ENCODE data around the gene LIMK1. TPM values are rescaled to one million over a fixed set of nuclear protein-coding genes. Genes with fewer than 3 reads are reported as not detected.
A peak's percentile ranks its signal among the peaks of the same experiment; 100 is the strongest.
"Not testable (repeated sequence)": the region's sequence is repeated elsewhere in the genome, so short reads cannot be mapped to it uniquely, and the experiment has no call there.

LIMK1 gene
- total RNA-seq, 1 donor from 2014 or later, result 53.1 TPM

DNA sequence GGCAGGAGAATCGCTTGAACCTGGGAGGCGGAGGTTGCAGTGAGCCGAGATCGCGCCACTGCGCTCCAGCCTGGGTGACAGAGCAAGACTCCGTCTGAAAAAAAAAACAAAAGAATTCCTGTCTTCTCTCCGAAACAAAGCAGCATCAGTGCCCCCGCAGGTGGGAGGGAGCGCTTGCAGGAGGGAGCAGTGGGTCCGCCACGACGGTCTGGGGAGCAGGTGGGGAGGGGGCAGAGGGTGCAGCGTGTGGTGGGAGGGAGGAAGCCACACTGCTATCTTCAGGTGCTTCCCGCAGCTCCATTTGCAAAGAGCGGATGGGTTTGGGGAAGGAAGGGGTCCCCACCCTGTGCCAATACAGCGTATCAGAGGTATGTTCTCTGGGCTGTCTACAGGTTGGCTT, 31.7 kb downstream of the LIMK1 start:
- Histone ChIP-seq H3K27me3 (no peaks in the 10 kb centered on the region), H3K4me1 (no peaks in the 10 kb centered on the region), H3K27ac (no peak overlapping the region), H3K36me3 (peaks cover 51% of the 10 kb centered on the region), H3K9me3 (no peaks in the 10 kb centered on the region), H3K4me3 (no peak overlapping the region)
- no peak for DNase-seq
- ATAC-seq, result peak; percentile 16
- intact Hi-C loops (cut with DNase I), result no loop called here
- TF ChIP-seq, protein P1, sequence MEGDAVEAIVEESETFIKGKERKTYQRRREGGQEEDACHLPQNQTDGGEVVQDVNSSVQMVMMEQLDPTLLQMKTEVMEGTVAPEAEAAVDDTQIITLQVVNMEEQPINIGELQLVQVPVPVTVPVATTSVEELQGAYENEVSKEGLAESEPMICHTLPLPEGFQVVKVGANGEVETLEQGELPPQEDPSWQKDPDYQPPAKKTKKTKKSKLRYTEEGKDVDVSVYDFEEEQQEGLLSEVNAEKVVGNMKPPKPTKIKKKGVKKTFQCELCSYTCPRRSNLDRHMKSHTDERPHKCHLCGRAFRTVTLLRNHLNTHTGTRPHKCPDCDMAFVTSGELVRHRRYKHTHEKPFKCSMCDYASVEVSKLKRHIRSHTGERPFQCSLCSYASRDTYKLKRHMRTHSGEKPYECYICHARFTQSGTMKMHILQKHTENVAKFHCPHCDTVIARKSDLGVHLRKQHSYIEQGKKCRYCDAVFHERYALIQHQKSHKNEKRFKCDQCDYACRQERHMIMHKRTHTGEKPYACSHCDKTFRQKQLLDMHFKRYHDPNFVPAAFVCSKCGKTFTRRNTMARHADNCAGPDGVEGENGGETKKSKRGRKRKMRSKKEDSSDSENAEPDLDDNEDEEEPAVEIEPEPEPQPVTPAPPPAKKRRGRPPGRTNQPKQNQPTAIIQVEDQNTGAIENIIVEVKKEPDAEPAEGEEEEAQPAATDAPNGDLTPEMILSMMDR (IDR thresholded peaks at IDR 0.05), result no peak

DNA sequence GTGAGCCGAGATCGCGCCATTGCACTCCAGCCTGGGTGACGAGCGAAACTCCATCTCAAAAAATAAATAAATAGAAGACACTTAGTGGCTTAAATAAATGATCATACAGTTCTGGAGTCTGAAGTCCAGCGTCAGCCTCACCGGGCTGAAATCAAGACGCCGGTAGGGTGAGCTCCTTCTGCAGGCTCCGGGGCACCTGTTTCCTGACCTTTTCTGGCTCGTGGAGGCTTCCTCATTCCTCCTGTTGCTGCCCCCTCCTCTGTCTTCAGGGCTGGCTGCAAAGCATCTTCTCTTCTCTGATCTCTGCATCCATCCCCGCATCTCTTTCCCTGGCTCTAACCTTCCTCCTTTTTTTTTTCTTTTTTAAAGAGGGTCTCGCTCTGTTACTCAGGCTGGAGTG, 32.8 kb downstream of the LIMK1 start:
- no peak for DNase-seq
- no peak for ATAC-seq

DNA sequence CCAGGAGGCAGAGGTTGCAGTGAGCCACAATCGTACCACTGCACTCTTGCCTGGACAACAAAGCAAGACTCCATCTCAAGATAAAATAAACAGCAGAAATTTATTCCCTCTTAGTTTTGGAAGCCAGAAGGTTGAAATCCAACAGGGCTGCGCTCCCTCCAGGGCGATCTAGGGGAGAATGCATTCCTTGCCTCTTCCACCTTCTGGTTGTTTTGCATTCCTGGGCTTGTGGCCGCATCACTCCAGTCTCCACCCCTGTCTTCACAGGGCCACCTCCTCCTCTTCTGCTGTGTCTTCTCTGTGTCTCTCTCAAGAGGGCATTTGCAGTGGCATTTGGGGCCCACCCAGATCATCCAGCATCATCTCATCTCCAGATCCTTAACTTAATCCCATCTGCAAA, 36.2 kb downstream of the LIMK1 start:
- intact Hi-C loops (cut with DNase I), result no loop called here
- DNase-seq, result no peak
- H3K27ac ChIP-seq, result no peak overlapping the region

More for the DNA sequence above, 32.8 kb downstream of the LIMK1 start:
- H3K27me3 ChIP-seq, result no peaks in the 10 kb centered on the region
- H3K27ac ChIP-seq, result no peak overlapping the region
- H3K4me3 ChIP-seq, result no peak overlapping the region
- no peaks in the 10 kb centered on the region for H3K4me1 ChIP-seq
- peaks cover 51% of the 10 kb centered on the region for H3K36me3 ChIP-seq
- intact Hi-C loops (cut with DNase I), result no loop called here
- H3K9me3 ChIP-seq, result no peaks in the 10 kb centered on the region
- TF ChIP-seq, protein P1 (IDR thresholded peaks at IDR 0.05), result no peak

DNA sequence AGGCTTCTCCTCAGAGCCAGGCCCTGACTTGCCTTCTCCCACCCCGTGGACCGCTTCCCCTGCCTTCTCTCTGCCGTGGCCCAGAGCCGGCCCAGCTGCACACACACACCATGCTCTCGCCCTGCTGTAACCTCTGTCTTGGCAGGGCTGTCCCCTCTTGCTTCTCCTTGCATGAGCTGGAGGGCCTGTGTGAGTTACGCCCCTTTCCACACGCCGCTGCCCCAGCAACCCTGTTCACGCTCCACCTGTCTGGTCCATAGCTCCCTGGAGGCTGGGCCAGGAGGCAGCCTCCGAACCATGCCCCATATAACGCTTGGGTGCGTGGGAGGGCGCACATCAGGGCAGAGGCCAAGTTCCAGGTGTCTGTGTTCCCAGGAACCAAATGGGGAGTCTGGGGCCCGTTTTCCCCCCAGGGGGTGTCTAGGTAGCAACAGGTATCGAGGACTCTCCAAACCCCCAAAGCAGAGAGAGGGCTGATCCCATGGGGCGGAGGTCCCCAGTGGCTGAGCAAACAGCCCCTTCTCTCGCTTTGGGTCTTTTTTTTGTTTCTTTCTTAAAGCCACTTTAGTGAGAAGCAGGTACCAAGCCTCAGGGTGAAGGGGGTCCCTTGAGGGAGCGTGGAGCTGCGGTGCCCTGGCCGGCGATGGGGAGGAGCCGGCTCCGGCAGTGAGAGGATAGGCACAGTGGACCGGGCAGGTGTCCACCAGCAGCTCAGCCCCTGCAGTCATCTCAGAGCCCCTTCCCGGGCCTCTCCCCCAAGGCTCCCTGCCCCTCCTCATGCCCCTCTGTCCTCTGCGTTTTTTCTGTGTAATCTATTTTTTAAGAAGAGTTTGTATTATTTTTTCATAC, 38.0 kb downstream of the LIMK1 start:
- Histone ChIP-seq H3K4me3 (no peak overlapping the region), H3K27me3 (no peaks in the 10 kb centered on the region), H3K36me3 (peaks cover 34% of the 10 kb centered on the region), H3K27ac (no peak overlapping the region), H3K9me3 (no peaks in the 10 kb centered on the region), H3K4me1 (no peaks in the 10 kb centered on the region)
- ATAC-seq (peak; percentile 42), DNase-seq (no peak)
- TF ChIP-seq, protein P1 (IDR thresholded peaks at IDR 0.05), result no peak
- intact Hi-C loops (cut with DNase I), result no loop called here

More for the DNA sequence above, 36.2 kb downstream of the LIMK1 start:
- peaks cover 34% of the 10 kb centered on the region for H3K36me3 ChIP-seq
- no peak overlapping the region for H3K4me3 ChIP-seq
- TF ChIP-seq, protein P1 (IDR thresholded peaks at IDR 0.05), result no peak
- ATAC-seq, result no peak
- no peaks in the 10 kb centered on the region for H3K4me1 ChIP-seq
- H3K9me3 ChIP-seq, result no peaks in the 10 kb centered on the region
- no peaks in the 10 kb centered on the region for H3K27me3 ChIP-seq

DNA sequence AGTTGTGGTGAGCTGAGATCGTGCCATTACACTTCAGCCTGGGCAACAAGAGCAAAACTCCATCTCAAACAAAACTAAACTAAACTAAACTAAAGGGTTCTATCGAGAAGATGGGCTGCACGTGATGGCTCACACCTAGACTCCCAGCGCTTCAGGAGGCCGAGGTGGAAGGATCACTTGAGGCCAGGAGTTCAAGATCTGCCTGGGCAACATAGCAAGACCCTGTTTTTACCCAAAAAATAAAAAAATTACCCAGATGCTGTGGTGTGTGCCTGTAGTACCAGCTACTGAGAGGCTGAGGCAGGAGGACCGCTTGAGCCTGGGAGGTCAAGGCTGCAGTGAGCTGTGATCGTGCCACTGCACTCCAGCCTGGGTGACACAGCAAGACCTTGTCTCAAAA, 40.3 kb downstream of the LIMK1 start:
- DNase-seq; H3K4me3 ChIP-seq; ATAC-seq; H3K9me3 ChIP-seq; H3K4me1 ChIP-seq; H3K27ac ChIP-seq; H3K27me3 ChIP-seq; intact Hi-C loops (cut with DNase I): not testable (repeated sequence)
- H3K36me3 ChIP-seq, result peaks cover 27% of the 10 kb centered on the region

DNA sequence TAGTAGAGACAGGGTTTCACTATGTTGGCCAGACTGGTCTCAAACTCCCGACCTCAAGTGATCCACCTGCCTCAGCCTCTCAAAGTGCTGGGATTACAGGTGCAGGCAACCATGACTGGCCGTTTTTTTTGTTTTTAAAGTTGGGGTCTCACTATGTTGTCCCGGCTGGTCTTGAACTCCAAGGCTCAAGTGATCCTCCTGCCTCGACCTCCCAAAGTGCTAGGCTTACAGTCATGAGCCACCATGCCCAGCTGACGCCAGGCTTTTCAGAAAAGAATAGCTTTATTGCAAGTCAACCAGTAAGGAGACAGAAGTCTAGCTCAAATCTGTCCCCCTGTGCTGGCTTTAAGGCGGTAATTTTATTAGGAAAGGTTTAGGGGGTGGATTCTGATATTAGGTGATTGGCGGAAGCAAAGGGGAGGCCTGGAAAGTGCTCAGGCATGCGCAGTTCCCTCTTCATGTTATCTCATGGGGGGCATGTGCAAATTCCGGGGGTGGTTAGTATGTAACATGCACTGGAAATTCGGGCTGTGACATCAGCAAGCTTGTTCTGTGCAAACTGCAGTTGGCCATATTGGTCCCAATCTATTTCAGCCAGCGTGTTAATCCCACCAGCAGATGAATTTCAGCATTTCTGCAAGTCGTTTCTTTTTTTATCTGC, 42.7 kb downstream of the LIMK1 start:
- Histone ChIP-seq H3K4me3 (no peak overlapping the region), H3K9me3 (no peaks in the 10 kb centered on the region), H3K4me1 (no peaks in the 10 kb centered on the region), H3K27ac (no peak overlapping the region), H3K36me3 (peaks cover 7% of the 10 kb centered on the region), H3K27me3 (no peaks in the 10 kb centered on the region)
- DNase-seq (no peak), ATAC-seq (no peak)
- intact Hi-C loops (cut with DNase I), result no loop called here
- TF ChIP-seq, protein P1 (IDR thresholded peaks at IDR 0.05), result no peak
